Activated effector memory CD4-positive, alpha-beta T cell treated with anti-CD3 and anti-CD28 coated beads, Interleukin-2, amount 50 U/mL, for 16 hours (primary cell): ENCODE data around the gene ZC3H18.
A peak's percentile ranks its signal among the peaks of the same experiment; 100 is the strongest.
"Not testable (repeated sequence)": the region's sequence is repeated elsewhere in the genome, so short reads cannot be mapped to it uniquely, and the experiment has no call there.

Experiments
- DNase-seq: peaks from one replicate; pipeline ENCODE4 v3.0.0-alpha.2; 2020

ZC3H18 gene

DNA sequence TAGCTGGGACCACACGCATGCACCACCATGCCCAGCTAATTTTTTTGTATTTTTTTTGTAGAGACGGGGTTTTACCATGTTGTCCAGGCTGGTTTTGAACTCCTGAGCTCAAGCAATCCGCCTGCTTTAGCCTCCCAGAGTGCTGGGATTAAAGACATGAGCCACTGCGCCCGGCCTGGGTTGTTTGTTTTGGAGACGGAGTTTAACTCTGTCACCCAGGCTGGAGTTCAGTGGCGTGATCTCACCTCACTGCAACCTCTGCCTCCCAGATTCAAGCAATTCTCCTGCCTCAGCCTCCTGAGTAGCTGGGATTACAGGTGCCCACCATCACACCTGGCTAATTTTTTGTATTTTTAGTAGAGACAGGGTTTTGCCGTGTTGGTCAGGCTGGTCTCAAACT lies 39.2 kb downstream of the ZC3H18 start:
- DNase-seq: not testable (repeated sequence)

DNA sequence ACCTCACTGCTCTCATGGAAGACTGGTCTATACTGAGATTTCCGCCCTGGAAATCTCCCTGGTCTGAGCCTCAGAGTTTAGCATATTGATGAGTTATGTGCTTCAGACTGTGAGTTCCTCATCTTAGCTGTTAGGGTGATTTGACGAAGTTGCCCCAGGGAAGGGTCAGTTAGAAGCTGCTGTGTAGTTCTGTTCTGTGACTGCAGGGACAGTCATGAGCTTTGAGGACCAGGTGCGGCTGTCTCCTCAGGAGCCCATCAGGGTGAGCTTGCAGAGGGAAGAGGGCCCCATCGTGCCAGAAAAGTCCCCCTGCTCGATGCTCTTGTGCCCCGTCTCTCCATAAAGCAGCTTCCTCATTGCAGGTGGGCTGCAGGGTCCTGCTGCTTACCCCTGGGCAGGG lies 39.9 kb downstream of the ZC3H18 start:
- DNase-seq: no peak

DNA sequence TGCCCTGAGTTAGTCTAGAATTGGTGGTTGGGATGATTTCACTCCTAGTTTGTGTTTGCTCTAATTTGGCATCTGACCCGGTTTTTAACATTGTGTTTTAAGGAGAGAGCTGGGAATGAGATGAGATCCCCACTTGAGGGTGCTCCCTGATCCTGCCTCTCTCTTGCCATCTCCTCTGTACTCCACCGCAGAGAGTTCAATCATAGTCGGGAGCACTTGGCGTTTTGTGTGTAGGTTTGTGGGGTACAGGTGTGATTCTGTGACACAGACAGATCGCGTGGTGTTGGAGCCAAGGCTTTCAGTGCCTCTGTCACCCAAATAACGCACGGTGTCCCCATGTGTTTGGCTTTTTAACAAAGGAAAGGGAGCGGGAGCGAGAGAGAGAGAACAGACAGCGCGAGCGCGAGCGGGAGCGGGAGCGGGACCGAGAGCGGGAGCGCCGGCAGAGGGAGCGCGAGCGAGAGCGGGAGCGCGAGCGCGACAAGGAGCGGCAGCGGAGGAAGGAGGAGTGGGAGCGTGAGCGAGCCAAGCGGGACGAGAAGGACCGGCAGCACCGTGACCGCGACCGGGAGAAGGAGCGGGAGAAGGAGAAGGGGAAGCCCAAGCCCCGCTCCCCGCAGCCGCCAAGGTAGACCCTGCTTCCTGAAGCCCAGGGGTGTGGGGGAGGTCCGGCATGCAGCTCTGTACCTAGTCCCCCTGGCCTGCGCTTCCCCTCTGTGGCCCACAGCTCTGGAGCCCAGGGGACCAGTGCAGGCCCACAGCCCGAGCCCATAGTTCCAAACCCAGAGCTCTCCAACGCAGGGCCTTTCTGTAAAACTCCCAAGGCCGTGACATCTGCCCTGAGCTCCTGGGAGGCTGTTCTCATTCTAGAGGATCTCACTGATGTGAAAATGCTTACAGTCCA lies 41.0 kb downstream of the ZC3H18 start:
- DNase-seq: no peak

DNA sequence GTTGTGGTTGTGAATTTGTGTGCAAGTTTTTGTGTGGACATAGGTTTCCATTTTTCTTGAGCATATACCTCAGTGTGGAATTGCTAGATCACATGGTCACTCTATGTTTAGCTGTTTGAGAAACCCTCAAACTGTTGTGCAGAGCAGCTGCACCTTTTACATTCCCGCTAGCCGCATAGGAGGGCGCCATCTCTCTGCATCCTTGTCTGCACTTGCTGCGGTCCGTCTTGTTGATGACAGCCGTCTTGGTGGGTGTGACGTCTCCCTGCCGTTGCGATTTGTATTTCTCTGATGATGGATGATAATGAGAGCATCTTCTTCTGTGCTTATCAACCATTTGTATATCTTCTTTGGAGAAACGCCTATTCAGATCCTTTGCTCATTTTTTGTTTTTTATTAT lies 43.1 kb downstream of the ZC3H18 start:
- DNase-seq: no peak

DNA sequence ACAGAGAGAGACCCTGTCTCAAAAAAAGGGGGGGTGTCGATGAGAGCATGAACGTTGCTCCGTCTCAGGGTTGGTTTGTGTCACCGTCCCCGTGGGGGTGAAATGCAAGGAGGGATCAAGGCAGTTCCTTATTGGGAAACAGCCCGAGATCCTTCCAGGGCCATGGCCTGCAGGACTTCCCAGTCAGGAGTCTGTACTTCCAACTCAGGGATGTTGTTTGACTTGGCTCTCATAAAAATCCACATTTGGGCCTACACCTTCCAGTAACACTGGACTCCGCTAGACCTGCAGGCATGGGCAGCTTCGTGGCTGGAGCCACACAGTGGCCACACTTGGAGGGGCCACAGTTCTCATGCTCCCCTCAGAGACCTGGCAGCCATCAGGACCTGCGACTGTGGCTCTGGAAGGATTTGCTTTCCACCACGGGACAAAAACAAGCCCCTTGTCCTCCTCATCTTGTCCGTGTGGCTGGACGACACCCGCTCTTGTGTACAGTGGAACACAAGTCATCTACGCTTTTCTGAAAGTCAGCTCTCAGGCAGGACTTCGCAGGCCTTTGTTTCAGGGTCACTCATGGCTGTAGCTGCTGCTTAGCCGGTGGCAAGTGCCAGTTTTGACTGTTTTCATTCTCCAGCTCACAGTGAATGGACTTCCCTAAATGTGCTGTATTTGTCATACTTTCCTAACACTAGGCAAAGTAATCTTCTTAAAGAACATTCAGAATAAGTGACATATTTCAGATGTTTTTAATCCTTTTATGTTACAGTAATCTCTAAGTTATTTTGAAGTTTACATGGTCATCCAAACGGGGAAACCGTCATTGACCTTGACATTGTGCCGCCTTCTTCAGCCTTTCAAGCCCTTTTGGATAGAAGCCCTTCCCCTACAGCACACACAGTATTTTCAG lies 44.0 kb downstream of the ZC3H18 start:
- no peak for DNase-seq

DNA sequence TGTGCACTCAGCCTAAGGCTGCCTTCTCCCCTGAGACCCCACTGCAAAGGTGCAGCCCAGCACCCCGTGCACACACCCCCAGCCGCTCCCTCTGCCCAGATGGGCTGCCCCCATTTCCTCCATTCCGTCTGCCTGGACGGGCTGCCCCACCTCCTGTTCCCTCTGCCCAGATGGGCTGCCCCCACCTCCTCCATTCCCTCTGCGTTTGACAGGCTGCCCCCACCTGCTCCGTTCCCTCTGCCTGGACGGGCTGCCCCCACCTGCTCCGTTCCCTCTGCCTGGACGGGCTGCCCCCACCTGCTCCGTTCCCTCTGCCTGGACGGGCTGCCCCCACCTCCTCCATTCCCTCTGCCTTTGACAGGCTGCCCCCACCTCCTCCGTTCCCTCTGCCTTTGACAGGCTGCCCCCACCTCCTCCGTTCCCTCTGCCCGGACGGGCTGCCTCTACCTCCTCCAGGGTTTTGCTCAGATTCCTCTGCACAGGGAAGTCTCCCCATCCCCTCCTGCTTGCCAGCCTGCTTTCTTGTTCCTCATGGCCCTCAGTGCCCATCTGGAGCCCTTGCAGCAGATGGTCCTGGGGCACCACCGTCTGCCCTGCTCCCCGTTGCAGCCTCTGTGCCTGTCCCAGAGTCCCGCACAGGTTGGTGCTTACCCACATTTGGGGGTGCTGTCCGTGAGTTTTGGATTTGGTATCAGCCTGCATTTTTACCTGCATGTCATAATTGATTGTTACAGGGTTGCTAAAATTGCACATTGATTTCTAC lies 44.8 kb downstream of the ZC3H18 start:
- no peak for DNase-seq

DNA sequence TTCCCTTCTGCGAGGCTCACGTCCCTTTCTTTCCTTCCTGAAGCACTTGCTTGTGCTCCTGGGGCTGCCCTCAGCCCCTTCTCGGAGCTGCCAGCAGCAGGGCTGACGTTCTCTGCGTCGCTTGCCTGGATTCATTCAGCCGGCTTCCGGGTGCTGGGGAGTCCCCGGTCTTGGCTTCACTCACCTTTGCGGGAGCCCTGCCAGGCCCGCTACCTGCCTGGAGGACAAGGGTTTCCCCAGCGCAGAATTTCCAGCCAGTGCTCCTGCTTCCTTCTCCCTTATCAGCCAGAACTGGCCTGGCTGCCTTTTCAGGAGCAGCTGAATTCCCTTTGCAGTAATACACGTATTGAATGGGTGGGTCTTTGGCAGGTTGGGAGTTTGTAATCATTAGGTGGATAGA lies 46.1 kb downstream of the ZC3H18 start:
- no peak for DNase-seq

DNA sequence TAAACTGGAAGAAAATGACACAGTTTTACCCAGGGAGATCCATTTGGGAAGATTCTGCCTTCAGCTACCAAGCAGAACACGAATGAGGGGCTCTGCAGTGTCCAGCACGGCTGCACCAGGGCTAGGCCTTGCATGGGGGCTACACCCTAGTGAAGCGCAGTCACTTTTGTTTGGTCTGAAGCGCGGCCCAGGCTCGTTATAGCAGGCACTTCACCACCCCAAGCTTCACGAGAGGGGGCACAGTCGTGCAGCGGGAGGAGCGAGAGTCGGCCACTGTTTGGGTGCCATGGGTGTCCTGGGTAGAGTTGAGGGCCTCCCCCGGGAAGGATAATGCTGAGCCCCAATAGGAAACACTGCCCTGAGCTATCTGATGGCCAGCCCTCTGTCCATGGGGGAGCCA lies 46.5 kb downstream of the ZC3H18 start:
- DNase-seq: no peak

DNA sequence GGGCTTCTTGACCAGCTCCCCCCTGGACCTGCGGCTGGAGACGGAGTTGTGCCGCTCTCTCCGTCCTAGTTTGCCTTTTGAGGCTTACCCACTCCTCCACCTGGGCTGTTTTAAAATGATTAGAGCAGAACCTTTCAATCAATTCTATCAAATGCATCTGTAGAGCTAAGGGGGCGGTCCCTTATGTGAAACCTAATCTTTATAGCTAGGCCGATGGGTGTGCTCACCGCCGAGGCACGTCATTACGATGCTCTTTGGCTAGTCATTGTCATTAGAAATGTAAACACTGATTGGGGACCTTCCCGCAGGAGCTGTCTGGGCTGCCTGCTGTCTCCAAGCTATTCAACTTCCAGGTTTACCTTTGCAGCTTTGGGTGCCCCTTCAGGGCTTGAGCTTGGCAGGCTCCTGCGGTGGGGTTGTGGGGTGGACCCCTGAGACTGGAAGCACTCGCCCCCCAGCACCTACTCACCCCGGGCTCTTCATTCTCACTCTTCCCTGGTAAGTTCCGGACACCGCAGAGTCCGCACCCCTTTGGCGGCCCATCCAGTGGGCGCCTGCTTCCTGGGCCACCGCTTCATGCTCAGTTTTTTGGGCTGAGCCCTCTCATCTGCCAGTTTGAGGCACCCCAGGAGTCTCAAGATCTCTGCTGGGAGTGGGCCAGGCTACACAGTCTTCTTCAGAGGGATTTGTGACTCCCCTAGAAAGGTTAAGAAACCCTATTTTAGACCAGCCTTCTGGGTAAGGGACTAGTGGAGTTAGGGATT lies 47.2 kb downstream of the ZC3H18 start:
- no peak for DNase-seq

DNA sequence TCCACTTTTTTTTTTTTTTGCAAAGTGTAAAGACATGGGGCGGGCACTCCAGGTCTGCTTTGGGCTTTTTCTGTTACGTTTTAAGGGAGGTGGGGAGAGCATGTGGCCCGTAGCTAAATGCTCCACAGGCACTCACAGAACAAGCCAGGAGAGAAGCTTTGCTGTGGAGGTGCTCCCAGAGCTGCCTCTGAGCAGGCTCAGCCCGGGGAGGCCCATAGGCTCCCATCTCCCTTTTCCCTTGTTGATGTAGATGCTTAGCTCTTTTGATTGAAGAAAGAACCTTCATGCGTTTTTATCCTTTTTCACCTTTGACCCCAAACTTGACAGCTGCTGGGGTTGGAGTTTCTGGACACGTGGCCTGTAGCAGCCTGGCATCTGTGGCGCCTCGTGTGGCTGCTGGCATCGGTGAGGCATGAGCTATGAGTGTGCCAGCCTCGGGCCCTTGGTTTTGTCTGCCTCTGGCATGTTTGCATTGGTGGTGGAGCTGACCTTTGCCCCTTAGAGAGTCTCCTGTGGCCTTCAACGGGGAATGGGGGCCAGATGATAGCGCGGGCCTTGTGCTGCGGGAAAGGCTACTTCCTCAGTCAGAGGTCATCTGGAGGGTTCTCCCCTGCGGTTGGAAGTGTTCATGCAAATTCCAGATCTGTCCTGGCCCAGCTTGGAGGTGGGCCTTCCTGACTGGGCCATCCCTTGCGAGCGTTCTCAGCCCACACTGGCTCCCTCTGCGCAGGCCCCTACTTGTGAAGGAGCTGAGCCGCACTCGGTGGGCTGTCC lies 48.2 kb downstream of the ZC3H18 start:
- no peak for DNase-seq

DNA sequence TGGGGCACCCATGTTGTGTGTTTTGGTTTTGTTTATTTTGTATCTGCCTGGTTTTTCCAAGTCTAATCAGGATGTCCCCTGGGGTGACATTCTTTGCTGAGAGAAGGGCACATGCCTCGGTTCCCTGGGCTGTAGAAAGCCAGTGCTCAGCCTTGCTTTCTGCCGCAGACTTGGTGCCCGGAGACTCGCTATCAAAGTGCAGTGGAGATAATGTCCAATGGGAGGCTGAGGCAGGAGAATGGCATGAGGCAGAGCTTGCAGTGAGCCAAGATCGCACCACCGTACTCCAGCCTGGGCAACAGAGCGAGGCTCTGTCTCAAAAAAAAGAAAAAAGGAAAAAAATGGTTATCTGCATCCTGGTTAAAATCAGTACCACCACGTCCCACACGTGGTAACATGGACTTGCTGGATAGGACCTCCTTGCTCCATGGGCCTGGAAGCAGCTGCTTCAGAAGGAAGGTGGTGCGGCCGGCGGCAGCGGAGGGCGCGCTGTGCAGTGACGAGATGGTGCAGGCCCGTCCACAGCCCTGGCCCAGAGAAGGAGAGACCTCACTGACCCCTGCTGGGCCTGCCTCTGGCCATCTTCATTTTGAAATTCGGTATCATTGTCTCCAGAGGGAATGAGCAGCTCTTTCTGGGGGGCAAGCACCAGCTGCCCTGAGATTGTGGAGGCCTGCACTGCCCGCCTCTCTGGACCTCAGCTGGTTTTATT lies 48.9 kb downstream of the ZC3H18 start:
- DNase-seq: peak; percentile 58

DNA sequence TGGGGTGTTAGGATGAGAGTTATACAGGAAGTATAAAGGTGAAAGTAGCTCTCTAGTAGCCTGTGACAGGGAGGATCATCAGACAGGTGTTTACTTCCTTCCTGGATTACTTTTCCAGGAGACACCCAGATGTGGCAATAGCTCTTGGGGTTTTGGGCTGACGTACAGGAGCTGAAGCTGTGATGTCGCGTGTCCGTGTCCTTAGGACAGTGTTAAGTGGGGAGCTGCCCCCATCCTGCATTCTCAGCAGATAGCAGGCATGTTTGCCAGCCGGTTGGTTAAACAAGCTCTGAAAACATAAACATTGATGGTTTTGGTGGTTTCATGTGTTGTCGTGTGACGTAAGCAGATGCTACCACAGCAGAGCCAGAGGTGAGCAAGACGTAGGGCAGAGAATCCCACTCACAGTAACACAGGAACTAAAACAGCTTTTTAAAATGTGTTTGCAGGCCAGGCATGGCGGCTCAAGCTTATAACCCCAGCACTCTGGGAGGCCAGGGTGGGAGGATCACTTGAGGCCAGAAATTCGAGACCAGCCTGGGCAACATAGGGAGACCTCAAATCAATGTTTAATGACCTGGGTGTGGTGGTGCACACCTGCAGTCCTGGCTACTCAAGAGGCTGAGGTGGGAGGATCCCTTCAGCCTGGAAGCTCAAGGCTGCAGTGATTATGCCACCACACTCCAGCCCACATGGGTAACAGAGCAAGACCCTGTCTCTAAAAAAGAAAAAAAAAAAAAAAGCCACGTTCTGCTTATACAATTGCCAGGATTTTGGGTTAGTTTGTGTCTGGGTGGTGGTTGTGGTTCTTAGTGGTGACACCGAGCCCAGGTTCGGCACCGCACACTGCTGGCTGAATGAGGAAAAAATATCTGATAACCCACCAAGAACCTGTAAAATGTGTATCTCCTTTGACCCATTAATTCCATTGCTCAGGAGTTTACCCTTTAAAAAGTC lies 49.9 kb downstream of the ZC3H18 start:
- DNase-seq: peak; percentile 85

DNA sequence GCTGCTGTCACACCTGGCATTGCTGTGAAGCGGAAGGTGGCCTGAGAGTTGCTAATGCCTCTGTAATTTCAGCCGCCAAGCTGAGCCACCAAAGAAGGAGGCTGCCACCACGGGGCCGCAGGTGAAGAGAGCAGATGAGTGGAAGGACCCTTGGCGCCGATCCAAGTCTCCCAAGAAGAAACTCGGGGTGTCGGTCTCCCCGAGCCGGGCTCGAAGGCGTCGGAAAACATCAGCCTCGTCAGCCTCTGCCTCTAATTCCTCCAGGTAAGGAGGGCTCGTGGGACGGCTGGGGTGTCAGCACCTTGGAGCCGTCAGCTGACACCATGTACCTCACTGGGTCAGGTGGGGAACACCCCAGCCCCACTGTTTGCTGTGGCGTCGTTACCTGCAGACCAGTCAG lies 51.9 kb downstream of the ZC3H18 start:
- no peak for DNase-seq

DNA sequence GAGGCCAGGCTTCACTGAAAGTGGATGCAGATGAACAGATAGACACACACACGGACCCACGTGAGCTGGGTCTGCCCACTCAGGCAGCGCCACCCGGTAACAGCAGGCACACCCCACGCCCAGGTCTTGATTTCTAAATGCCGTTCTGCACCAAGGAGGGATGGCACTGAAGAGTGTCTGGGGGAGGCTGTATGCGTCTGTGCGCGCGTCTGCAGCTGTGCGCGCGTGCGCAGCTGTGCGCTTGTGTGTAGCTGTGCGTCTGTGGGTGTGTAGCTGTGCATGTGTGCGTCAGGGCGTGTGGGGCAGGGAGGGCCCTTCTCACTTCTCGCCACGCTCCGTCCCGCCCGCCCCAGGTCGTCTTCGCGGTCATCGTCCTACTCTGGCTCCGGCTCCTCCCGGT lies 52.7 kb downstream of the ZC3H18 start:
- no peak for DNase-seq

DNA sequence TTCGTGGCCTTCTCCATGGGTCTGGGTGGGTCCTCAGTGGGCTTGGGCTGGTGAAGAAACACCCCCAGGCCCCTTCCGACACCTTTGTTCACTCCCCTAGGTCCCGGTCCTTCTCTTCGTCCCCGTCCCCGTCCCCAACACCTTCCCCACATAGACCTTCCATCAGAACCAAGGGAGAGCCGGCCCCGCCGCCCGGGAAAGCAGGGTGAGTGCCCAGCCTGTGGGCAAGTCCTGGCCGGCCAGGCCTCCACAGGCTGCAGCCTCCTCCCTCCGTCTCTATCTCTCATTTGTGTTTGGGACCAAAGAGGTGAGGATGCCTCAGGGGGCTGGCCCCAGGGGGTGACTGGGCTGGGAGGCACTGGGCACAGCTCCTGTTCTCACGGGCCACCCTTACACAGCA lies 53.7 kb downstream of the ZC3H18 start:
- DNase-seq: no peak

DNA sequence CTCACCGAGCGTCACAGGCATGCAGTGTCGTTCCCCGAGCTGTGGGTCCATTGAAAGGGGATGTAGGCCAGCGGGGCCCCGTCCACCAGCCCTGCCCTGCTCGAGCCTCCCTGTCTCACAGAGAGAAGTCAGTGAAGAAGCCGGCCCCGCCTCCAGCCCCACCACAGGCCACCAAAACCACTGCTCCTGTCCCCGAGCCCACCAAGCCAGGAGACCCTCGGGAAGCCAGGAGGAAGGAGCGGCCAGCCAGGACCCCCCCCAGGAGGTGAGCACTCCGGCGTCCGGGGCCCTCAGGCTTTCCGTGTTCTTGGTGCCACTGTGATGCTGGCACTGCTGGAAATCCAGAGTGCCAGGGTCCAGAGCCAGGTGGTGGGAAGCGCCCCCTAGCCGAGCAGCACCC lies 54.3 kb downstream of the ZC3H18 start:
- no peak for DNase-seq

DNA sequence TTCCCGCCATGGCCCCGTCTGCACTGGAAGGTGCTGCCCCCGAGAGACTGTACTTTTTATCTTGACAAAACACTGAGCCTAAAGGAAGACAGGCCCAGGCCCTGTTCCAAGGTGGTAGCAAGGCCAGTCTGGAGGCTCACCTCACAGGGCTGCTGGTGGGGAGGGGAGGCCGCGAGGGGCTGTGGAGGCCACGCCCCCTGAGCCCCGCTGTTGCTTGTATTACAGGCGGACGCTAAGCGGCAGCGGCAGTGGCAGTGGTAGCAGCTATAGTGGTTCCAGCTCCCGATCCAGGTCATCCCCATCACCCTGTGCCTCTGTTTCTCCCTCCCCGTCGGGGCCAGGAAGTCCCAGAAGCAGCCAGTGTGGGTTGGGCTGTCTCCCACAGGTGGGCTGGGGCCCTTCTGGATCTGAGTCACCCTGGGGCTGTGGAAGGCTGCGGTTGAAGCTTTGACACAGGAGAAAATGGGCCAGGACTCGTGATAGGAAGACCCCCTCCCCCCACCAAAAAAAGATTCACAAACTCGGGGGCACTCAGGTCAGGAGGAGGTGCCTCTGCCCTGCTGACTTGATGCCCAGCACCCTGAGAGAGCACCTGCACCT lies 54.9 kb downstream of the ZC3H18 start:
- no peak for DNase-seq

DNA sequence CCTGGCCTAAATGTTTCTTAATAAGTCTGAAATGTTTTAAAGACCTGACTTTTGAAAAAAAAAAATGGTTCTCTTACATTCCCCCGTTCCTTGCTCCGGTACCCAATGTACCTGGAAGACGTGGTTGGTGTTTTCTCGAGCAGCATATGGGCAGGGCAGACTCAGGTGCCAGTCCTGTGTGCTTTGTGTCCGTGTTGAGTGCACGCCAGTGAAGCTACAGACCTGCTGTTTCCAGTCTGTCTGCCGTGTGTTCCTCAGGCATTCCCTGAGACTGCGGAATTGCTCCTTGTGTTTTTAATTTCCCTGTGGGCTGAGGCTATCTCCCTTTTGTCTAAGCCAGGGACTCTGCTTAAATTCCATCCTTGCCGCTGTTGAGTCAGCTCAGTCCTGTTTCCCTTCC lies 56.4 kb downstream of the ZC3H18 start:
- no peak for DNase-seq
